Breast epithelium (tissue), 3 donors: Measurements from ENCODE around the gene RPEL1.

Experiments used
- POLR2A ChIP-seq: fragments of 450-650 bp; IDR thresholded peaks from one replicate; pipeline ENCODE4 v1.6.1; 2016; ENCODE audit warnings: antibody characterized with exemption, mild to moderate bottlenecking, moderate library complexity
- POLR2AphosphoS5 ChIP-seq, 3 donors: sonication (generic); formaldehyde crosslinking; IDR thresholded peaks; one replicate each; pipeline ENCODE4 v1.6.1; 2017; ENCODE audit warnings: antibody characterized with exemption in 3 of 3
- TF ChIP-seq, protein P1 (sequence below), 3 donors: fragments of 450-650 bp; IDR thresholded peaks; one replicate each; pipeline ENCODE4 v1.5.1; 2016 to 2017; ENCODE audit warnings: antibody characterized with exemption in 3 of 3, mild to moderate bottlenecking in 3 of 3, moderate library complexity in 3 of 3

DNA sequence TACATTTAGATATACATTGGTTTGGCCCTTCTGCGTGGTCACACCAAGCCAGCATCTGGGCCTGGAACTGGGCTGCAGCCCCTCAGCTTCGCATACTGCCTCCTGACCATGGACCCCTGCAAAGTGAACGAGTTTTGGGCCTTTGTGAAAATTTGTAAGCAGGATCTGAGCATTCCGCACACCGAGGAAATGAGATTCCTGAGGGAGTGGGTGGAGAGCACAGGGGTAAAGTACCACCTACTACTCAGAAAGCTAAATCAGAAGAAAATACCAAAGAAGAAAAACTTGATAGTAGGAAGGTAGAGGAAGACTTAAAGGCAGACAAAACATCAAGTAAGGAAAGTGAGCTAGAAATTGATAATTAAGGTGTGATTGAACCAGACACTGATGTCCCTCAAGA is 30.1 kb upstream of the RPEL1 start:
- TF ChIP-seq, protein P1, sequence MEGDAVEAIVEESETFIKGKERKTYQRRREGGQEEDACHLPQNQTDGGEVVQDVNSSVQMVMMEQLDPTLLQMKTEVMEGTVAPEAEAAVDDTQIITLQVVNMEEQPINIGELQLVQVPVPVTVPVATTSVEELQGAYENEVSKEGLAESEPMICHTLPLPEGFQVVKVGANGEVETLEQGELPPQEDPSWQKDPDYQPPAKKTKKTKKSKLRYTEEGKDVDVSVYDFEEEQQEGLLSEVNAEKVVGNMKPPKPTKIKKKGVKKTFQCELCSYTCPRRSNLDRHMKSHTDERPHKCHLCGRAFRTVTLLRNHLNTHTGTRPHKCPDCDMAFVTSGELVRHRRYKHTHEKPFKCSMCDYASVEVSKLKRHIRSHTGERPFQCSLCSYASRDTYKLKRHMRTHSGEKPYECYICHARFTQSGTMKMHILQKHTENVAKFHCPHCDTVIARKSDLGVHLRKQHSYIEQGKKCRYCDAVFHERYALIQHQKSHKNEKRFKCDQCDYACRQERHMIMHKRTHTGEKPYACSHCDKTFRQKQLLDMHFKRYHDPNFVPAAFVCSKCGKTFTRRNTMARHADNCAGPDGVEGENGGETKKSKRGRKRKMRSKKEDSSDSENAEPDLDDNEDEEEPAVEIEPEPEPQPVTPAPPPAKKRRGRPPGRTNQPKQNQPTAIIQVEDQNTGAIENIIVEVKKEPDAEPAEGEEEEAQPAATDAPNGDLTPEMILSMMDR (IDR thresholded peaks at IDR 0.05): no peak
- TF ChIP-seq POLR2A (no peak), POLR2AphosphoS5 (IDR thresholded peaks at IDR 0.05) (no peak)
